GM18517 (cell line): ENCODE measurements around the gene TRIM41.
"Not testable (repeated sequence)": the region's sequence is repeated elsewhere in the genome, so short reads cannot be mapped to it uniquely, and the experiment has no call there.

Experiments used
- ATAC-seq: cut with Tn5 transposase; IDR thresholded peaks from one replicate; pipeline ENCODE4 v1.9.1; 2021; ENCODE audit warnings: mild to moderate bottlenecking, moderate library complexity; ENCODE audit not compliant: unreplicated experiment

The TRIM41 gene

DNA sequence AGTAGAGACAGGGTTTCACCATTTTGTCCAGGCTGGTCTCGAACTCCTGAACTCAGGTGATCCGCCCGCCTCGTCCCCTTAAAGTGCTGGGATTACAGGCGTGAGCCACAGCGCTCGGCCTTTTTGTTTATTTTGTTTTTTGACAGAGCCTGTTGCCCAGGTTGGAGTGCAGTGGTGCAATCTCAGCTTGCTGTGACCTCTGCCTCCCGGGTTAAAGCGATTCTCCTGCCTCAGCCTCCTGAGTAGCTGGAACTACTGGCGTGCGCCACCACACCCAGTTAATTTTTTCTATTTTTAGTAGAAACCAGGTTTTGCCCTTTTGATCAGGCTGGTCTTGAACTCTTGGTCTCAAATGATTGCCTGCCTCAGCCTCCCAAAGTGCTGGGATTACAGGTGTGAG, 12.9 kb upstream of the TRIM41 start:
- not testable (repeated sequence) for ATAC-seq

DNA sequence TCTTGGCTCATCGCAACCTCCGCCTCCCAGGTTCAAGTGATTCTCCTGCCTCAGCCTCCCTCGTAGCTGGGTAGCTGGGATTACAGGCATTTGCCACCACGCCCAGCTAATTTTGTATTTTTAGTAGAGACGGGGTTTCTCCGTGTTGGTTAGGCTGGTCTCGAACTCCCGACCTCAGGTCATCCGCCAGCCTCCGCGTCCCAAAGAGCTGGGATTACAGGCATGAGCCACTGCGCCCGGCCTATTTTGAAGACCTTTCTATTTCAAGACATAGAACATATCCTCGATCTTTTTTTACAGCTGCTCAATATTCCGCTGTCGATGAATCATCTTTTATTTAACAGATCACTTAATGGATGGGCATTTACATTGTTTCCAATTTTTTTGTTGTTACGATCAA, 12.4 kb upstream of the TRIM41 start:
- ATAC-seq, result not testable (repeated sequence)

DNA sequence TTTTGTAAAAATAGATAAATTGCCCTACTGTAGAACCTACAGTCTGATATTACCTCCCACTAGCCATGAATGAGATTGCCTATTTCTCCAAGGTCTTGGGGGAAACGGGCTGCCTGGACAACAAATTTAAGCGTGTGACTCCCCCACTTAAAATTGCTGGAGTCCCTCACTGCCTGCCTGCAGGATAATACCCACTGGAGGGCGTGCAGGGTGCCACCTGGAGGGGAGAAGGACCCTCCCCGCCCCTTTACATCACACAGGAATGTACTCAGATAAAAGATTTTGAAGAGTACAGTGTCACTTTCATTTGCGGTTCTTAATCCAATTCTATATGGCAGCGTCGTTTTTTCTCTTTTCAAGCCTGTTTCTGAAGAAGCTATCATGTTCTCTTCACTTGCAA, 11.9 kb upstream of the TRIM41 start:
- no peak for ATAC-seq

DNA sequence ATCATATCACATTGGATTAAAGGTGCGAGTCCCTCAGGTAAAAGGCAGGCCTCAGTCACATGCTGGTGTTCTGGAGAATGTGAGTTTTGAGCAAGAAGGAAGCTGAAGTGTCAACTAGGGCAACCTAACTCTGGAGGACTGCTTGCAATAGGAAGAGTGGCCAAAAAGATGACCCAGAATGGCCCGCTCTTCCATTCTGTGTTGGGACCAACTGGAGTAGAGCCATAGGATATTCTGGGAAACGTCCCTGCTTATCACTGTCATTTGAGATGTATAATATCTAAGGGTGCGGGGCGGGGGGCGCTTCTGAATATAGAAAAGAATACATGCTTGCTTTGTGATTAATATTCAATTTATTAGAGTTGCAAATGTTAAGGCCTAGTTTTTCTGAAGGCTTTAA, 11.0 kb upstream of the TRIM41 start:
- ATAC-seq, result no peak

DNA sequence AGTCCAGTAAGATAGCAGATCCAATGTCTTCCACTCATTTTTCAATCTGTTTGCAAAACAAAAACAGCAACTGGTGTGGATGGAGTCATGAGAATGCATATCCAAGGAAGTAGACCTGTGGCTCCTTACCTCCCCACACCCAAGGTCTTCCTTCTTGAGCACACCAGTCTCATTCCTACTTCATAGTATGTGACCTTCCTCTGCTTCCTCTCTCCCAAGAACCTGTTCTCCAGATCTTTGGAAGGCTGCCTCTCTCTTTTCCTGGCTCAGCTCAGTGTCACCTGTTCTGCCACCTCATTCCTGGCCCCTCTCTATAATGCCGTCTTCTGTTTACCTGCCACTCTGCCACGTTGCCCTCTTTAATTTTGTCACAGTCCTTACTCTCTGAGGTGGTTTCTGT, 10.1 kb upstream of the TRIM41 start:
- no peak for ATAC-seq

DNA sequence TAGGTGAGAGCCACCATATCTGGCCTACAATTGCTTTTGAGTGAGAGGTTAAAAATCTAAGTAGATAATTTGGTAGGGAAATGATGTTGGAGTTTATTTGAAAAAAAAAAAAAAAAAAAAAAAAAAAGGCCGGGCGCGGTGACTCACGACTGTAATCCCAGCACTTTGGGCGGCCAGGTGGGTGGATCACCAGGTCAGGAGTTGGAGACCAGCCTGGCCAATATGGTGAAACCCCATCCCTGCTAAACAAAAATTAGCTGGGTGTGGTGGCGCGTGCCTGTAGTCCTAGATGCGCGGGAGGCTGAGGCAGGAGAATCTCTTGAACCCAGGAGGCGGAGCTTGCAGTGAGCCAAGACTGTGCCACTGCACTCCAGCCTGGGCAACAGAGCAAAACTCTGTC, 8.8 kb upstream of the TRIM41 start:
- ATAC-seq, result not testable (repeated sequence)

DNA sequence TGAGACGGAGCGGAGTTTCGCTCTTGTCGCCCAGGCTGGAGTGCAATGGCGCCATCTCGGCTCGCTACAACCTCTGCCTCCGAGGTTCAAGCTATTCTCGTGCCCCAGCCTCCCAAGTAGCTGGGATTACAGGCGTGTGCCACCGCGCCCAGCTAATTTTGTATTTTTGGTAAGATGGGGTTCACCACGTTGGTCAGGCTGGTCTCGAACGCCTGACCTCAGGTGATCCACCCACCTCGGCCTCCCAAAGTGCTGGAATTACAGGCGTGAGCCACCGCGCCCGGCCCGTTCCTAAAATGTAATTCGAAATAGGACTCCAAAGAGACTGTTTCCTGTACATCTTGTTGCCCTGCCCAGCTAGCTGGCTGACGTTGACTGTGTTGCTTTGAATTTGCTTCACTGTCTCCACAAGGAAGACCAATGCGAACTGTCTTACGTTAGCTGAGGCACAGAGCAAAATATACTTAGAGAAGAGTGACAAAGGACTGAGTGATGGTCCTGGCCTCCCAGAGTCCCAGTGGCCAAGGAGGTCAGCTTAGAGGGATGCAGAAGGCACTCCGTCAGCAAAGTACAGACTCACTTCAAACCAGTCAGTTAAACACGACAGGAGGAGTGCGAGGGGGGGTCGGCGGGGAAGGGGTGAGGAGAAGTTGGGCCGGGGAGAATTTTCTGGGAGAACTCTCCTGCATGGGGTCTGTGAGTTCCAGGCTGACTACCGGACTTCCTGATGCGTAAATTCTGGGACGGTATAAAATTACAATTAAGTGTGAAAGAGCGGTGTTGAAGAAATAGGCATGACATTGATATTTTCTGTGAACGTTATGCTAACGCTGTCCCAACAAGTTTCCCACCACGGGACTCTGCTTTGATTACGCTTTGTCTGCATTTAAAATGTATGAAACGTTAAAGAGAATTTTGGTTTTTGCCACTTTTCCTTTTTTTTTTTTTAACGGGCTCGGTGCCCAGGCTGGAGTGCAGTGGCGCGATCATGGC, 6.8 kb upstream of the TRIM41 start:
- no peak for ATAC-seq

DNA sequence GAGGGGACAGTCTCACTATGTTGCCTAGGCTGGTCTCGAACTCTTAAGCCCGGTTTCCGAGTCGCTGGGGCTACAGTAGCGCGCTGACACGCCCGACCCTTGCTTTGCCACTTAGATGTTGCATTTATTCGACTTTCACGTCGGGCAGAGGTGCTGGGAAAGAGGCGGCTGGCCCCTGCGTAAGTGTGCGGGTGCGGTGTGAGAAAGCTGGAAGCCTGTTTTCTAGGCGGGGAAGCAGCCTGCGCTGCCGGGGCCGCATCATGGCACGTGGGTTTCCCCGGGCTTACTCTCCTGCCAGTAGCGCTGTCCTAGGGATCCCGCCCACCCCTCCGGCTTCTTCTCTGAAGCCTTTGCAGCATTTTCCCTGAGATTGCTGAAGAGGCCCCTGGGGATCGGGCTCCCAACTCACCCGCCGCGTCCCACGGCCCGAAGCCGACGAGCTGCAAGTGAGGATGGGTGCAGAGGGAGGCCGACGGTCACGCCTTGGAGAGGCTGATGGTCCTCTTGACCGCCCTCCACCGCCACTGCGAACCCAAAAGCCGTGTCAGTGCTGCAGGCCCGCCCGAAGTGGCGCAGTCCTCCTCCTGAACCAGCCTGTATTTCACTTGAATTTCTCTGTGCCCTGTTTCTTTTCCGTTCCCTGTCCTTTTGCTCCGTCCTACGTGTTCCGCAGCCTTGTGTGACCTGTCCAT, 5.8 kb upstream of the TRIM41 start:
- ATAC-seq, result peak; percentile 21

DNA sequence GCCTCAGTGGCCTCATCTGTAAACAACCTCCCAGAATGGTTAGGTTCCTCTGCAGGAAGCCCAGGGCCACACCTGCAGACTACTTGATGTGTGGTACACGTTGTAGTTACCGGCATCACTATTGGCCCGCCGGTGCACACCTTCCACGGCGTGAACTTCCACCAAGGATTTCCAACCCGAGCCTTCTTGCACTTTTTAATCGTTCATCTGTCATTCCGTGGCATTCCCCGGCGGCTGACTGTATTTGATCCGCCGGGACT, 5.3 kb upstream of the TRIM41 start:
- ATAC-seq, result peak; percentile 7

DNA sequence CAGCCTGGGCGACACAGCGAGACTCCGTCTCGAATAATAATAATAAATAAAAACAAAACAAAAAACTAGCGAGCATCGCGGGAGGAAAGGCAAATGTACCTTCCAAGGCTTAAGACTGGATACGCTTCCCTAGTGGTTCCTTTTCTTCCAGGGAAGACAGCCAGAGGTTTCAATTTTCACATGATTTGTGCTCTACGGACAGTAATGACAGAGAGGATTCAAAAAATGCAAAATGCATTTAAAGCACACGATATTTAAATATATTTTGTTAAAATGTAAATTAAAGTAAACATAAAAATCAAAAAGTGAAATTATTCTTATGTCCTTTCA, 4.3 kb upstream of the TRIM41 start:
- no peak for ATAC-seq

DNA sequence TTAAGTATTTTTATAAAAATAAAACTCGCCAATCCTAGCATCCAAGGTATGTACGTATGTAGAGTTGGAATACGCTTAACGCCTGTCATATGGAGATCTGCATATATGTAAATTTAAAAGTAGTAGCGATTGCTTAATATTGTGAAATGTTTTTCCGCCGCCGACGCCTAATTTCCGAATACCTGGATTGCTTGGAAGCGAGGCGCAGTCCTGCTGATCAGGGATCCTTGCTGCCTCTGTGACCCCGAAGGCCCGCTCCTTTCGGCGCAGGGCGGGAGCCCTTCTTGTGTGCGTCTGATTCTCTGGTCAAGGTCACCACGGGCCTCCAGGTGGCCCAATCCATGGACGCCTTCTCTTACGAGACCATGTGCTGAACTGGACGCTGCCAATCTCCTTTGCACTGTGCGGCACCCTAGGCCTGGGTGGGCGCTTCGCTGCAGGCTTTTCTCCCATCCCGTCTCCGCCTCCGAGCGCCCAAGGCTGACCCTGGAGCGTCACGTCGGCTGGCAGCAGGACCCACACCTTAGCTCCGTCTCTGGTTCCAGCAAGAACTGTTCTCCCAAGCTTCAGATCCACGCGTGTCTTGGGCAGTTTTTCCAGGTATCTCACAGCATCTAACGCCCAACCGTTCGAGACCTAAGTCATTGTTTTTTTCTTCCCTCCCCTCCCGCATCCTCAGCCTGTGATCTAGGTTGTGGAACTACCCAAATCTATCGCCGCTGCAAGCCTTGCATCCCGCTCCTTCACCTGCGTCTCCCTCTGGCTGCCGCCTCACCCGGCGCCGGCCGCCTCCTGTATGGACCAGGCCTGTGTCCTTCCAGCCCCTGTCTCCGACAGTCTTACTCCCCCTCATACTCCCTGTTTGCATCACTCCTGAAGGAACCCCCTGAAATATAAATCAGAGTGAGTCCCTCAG, 3.6 kb upstream of the TRIM41 start:
- ATAC-seq, result no peak

DNA sequence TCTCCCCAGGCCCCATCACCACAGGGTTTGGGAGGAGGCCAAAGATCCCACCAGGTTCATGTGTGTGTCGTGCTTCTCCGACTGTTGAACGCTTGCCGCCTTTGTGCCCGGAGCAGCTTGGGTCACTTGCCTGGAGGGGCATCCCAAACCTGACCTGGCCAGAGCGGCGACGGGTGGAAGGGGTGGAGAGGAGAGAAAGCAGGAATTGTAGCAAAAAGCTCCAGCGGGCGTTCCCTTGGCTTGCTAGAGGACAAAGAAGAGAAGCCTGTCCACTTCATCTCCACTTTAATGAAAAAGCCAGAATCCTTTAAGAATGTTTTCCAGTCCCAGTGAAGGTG, 2.9 kb upstream of the TRIM41 start:
- ATAC-seq, result no peak

DNA sequence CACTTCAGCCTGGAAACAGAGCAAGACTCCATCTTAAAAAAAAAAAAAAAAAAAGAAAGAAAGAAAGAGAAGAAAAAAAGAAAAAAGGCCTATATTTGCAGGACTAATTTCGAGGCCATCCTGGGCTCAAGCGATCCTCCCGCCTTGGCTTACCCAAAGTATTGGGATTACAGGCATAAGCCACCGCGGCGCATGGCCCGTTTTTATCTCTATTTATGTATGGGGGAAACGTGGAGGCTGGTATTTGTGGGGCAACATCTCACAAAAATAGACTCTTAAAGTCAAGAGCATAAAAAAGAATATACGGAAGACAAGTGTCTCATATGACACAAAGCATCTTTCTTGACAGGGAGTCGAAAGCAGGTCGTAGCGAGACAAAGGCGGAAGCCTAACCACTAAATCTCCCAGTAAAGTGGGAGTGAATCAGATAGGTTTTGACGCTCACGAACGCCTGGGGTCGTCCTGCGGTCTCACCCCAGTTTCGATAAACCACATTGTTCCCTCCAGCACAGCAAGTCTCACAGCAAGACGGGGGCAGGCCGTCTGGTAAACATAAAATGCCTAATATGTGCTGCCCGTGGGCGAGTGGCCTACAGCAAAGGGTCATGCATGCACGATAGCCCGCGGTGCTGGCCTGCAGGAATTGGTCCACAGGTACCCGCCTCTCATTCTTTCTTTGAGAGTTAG, 1.8 kb upstream of the TRIM41 start:
- ATAC-seq, result no peak

DNA sequence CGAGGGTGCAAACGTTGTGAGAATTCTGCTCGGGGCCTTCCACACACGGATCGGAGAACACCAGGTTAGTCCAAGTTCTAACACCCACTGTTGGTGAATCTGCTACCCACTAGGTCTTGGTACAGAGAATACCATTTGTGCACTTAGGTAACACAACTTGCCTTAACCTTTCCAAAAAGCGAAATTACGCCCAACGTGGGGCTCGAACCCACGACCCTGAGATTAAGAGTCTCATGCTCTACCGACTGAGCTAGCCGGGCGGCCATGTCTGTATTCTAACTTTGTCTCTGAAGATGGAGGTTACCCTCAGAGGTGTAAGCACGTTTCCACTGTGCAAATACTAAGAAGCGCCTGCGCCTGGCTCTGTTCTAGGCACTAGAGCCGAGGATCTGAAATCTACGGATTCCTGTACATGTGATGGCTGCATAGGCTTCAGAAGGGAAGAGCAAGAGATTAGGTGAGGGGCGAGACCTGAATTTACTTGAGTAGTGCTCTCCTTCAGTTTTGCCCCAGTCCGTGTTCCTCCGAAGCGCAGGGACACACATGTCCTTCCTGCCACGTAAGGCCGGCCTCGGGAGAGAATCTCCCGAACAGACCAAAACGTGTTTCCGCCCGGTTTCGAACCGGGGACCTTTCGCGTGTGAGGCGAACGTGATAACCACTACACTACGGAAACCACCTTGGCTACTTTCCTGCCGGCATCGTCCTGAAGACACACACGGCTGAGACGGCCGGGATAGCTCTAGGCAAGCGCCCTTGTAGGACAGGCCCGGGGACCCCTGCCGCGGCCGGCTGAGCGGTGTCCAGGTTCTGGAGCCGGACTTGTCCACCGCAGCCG, 1.1 kb upstream of the TRIM41 start:
- peak; percentile 32 for ATAC-seq

DNA sequence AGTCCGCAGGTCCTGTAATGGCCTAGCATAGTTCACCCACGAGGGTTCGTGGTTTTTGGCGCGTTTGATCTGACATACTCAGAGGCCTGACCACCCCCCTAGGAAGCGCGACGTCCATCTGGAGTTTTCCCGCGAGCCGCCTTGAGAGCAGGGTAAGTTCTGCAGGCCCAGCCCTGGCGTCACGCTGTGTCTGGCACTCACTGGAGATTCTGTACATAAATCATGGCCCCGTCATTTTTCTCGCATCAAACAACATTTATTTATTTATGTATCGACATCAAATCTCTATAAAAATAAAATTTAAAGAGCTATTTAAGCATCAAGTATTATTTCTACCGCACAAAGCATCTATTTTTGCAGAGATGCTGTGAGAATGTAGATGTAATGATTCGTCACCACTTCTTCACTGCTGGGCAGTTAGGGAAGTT, 437 bp upstream of the TRIM41 start:
- peak; percentile 2 for ATAC-seq

DNA sequence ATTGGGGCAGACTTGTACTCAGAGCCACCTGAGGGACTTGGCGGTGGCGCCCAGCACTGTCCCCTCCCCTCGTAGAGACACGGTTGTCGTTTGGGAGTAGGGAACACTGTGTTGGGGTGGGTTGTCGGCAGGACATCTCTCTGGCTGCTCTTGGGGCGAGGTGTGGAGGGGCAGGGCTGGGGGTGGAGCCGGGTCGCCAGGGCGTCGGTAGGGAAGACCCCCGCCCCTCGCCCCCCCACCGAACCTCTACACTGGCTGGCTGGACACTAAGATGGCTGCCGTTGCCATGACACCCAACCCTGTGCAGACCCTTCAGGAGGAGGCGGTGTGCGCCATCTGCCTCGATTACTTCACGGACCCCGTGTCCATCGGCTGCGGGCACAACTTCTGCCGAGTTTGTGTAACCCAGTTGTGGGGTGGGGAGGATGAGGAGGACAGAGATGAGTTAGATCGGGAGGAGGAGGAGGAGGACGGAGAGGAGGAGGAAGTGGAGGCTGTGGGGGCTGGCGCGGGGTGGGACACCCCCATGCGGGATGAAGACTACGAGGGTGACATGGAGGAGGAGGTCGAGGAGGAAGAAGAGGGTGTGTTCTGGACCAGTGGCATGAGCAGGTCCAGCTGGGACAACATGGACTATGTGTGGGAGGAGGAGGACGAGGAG, 778 bp downstream of the TRIM41 start:
- ATAC-seq, result no peak

DNA sequence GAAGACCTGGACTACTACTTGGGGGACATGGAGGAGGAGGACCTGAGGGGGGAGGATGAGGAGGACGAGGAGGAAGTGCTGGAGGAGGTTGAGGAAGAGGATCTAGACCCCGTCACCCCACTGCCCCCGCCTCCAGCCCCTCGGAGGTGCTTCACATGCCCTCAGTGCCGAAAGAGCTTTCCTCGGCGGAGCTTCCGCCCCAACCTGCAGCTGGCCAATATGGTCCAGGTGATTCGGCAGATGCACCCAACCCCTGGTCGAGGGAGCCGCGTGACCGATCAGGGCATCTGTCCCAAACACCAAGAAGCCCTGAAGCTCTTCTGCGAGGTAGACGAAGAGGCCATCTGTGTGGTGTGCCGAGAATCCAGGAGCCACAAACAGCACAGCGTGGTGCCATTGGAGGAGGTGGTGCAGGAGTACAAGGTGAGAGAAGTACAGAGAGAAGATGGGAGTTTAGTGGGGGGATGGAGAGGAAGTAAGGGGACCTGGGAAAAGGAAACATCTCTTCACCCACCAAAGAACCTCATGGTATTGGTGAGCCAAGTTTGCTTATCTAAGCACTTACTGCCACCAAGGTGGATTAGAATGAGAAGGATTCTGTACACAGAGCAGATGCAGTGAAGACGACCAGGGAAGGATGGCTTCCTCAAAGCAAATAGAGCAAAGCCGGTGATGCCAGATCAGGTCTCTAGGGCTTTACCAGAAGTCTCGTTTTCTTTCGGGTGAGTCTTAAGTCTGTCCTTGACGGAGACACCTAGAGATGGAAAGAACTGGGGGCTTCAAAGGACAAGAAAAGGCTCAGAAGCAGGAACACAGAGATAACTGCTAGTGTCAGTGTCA, 1.5 kb downstream of the TRIM41 start:
- ATAC-seq, result no peak

DNA sequence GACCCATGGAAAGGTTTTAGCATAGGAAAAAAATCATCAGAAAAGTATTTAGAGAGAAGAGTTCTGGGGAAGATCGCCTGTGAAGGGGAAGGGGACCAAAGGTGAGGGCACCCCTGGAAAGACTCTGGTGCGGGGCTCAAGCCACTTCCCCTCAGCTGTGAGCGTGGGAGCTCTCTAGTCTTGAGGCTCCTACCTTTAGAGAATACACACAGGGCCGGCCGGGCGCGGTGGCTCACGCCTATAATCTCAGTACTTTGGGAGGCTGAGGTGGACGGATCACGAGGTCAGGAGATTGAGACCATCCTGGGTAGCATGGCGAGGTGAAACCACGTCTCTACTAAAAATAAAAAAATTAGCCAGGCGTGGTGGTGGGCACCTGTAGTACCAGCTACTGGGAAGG, 6.9 kb downstream of the TRIM41 start:
- no peak for ATAC-seq

DNA sequence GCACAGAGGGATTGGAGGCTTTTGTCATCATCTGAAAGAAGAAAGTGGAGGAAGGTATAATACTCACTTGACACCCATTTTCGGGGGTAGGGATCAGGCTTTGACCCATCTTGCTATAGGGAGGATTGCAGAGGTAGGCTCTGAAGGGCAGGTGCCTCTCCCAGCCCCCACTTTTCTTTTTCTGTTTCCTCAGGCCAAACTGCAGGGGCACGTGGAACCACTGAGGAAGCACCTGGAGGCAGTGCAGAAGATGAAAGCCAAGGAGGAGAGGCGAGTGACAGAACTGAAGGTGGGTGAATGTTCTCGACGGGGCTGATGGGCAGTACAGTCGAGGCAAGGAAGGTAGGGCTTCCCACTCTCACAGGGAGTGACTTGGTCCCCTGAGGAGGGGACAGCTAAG, 7.5 kb downstream of the TRIM41 start:
- no peak for ATAC-seq
